Measurements from ENCODE around the gene ABCA9.

ABCA9 gene

DNA sequence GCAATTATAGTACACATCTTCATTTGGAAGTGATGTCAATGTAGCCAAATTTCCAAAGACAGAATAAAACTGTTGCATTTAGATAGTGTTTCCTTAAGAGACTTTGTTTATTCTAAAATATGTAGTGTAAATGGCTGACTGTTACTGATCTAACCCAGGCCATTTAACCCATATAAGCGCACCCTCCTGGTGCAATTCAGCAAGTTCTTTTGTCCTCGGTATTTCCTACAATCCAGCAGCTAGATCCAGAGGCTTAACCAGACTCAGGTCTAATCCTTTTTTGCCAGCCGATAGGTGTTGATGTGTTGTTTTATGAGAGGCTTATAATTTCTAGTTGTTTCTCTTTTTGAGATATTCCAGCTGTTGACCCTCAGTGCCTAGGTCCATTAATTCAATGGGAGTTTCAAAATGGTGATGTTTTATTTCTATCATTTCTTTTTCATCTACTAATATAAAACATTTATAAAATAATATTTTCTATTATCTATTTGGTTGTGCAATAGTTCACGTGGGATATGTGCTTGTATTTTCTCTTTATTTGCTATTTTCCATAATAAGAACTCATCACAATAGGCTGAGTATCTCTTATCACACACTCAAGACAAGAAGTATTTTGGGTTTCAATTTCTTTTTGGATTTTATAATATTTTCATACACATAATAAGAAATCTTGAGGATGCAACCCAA lies 14.5 kb downstream of the ABCA9 start:
- H3K27me3 ChIP-seq (ENCODE audit: control insufficient read depth, insufficient read depth, low read length) = no peaks in the 10 kb centered on the region
- no peak overlapping the region for H3K4me3 ChIP-seq (ENCODE audit: low read length)
- H3K27ac ChIP-seq (ENCODE audit: low read depth, low read length) = no peak overlapping the region
- no peaks in the 10 kb centered on the region for H3K36me3 ChIP-seq (ENCODE audit: control insufficient read depth, insufficient read depth, low read length)
- no peak overlapping the region for H3K9ac ChIP-seq (ENCODE audit: low read length)
- no peaks in the 10 kb centered on the region for H3K4me1 ChIP-seq (ENCODE audit: control insufficient read depth, insufficient read depth, low read length)

DNA sequence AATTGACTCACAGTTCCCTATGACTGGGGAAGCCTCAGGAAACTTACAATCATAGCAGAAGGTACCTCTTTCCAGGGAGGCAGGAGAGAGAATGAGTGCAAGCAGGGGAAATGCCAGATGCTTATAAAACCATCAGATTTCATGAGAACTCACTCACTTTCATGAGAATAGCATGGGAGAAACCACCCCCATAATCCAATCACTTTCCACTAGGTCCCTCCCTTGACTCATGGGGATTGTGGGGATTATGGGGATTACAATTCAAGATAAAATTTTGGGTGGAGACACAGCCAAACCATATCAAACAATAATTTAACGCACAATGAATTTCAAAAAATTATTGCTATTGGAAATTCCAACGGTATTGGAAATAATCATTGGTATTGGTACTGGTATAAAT lies 15.1 kb downstream of the ABCA9 start:
- Histone ChIP-seq H3K9ac (ENCODE audit: low read length) (no peak overlapping the region), H3K36me3 (ENCODE audit: control insufficient read depth, insufficient read depth, low read length) (no peaks in the 10 kb centered on the region), H3K27me3 (ENCODE audit: control insufficient read depth, insufficient read depth, low read length) (no peaks in the 10 kb centered on the region), H3K4me3 (ENCODE audit: low read length) (no peak overlapping the region), H3K27ac (ENCODE audit: low read depth, low read length) (no peak overlapping the region), H3K4me1 (ENCODE audit: control insufficient read depth, insufficient read depth, low read length) (no peaks in the 10 kb centered on the region)

DNA sequence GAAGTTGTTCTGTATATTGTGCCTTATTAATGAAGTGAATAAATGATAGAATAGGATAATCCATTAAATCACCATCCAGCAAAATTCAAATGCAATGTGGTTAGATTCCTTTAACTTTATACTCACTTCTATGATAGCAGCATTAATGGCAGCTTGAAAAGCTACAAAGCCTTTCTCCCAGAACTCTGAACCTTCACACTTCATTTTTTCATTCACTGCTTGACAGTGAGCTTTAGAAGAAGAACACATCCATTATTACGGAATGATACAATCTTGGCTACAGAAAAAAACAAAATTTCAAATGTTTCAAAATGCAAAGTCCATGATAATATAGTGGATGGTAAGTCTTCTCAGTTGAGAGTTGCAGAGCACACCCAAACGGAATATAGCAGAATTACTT lies 16.4 kb downstream of the ABCA9 start:
- no peak overlapping the region for H3K27ac ChIP-seq (ENCODE audit: low read depth, low read length)
- no peaks in the 10 kb centered on the region for H3K36me3 ChIP-seq (ENCODE audit: control insufficient read depth, insufficient read depth, low read length)
- H3K9ac ChIP-seq (ENCODE audit: low read length) = no peak overlapping the region
- H3K27me3 ChIP-seq (ENCODE audit: control insufficient read depth, insufficient read depth, low read length) = no peaks in the 10 kb centered on the region
- no peaks in the 10 kb centered on the region for H3K4me1 ChIP-seq (ENCODE audit: control insufficient read depth, insufficient read depth, low read length)
- H3K4me3 ChIP-seq (ENCODE audit: low read length) = no peak overlapping the region

DNA sequence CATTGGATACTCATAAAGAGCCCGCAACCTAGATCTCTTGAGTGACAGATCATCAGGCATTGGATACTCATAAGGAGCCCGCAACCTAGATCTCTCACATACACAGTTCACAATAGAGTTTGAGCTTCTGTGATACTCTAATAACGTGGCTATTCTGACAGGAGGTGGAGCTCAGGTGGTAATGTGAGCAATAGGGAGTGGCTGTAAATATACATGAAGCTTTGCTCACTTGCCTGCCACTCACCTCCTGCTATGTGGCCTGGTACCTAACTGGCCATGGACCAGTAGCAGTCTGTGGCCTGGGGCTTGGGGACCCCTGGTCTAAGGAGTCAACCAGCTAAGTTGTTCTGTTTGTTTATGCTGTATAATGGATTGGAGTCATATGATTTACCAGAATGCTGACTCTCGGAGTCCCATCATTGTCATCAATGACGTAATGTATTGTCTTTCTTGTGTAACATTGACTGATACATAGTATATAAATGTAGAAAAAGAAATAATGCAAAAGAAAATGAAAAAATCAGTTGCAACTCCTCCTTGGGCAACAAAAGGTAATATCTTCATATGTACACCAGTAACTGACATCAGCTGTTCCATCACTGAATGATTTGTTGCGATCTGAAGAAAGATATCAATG lies 17.5 kb downstream of the ABCA9 start:
- Histone ChIP-seq H3K27ac (ENCODE audit: low read depth, low read length) (no peak overlapping the region), H3K36me3 (ENCODE audit: control insufficient read depth, insufficient read depth, low read length) (no peaks in the 10 kb centered on the region), H3K27me3 (ENCODE audit: control insufficient read depth, insufficient read depth, low read length) (no peaks in the 10 kb centered on the region)

DNA sequence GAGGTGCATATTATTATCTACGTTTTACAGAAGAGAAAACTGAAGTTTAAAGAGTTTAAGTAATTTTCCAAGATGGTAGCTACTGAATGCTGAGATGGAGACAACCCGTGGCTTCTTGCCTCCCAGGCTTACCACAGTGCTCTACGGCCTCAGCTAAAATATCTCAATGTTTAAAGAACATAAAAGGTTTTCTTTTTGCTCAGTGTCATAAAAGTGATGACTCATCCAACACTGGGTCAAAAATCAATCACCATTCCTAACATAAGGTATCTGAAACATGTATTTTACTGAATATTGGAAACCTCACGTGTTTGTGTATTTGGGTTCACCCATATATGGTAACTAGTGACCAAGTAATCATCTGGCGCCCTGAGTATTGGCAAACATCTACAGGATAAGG lies 18.4 kb downstream of the ABCA9 start:
- no peak overlapping the region for H3K9ac ChIP-seq (ENCODE audit: low read length)
- no peaks in the 10 kb centered on the region for H3K4me1 ChIP-seq (ENCODE audit: control insufficient read depth, insufficient read depth, low read length)
- no peak overlapping the region for H3K4me3 ChIP-seq (ENCODE audit: low read length)
- H3K27ac ChIP-seq (ENCODE audit: low read depth, low read length) = no peak overlapping the region
- H3K27me3 ChIP-seq (ENCODE audit: control insufficient read depth, insufficient read depth, low read length) = no peaks in the 10 kb centered on the region
- H3K36me3 ChIP-seq (ENCODE audit: control insufficient read depth, insufficient read depth, low read length) = no peaks in the 10 kb centered on the region

More for the DNA sequence above, 17.5 kb downstream of the ABCA9 start:
- Histone ChIP-seq H3K4me3 (ENCODE audit: low read length) (no peak overlapping the region), H3K4me1 (ENCODE audit: control insufficient read depth, insufficient read depth, low read length) (no peaks in the 10 kb centered on the region), H3K9ac (ENCODE audit: low read length) (no peak overlapping the region)

DNA sequence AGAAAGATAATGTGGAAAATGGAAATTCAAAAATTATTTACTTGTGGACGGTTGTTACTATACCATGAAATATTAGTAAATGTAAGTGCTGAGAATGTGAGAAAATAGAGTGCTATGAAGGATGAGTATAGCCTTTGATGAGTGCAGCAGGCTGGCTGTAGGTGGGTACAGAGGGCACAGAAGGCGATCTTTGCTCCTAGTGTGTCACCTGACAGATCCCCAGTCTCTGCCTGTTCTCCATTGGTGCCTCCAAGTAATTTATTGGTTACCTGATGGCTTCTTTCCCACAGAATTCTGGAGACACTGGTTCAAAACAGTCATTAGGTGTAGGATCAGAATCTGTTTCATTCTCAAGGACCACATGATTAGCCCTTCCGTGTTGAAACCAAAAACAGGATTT lies 28.9 kb downstream of the ABCA9 start:
- Histone ChIP-seq H3K9ac (ENCODE audit: low read length) (no peak overlapping the region), H3K4me1 (ENCODE audit: control insufficient read depth, insufficient read depth, low read length) (no peaks in the 10 kb centered on the region), H3K27me3 (ENCODE audit: control insufficient read depth, insufficient read depth, low read length) (no peaks in the 10 kb centered on the region), H3K36me3 (ENCODE audit: control insufficient read depth, insufficient read depth, low read length) (no peaks in the 10 kb centered on the region), H3K27ac (ENCODE audit: low read depth, low read length) (no peak overlapping the region), H3K4me3 (ENCODE audit: low read length) (no peak overlapping the region)

DNA sequence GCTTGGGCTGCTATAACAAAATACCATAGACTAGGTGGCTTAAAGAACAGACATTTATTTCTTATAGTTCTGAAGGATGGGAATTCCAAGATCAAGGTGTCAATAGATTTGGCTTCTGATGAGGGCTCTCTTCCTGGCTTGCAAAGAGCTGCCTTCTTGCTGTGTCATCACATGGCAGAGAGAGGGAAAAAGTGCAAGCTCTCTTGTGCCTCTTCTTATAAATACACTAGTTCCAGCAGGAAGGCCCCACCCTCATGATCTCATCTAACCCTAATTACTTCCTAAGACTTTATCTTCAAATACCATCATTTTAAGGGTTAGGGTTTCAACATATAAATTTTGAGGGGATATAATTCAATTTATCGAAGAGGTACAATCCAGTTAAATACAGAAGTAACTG lies 30.6 kb downstream of the ABCA9 start:
- no peak overlapping the region for H3K4me3 ChIP-seq (ENCODE audit: low read length)
- H3K4me1 ChIP-seq (ENCODE audit: control insufficient read depth, insufficient read depth, low read length) = no peaks in the 10 kb centered on the region
- H3K9ac ChIP-seq (ENCODE audit: low read length) = no peak overlapping the region
- H3K27me3 ChIP-seq (ENCODE audit: control insufficient read depth, insufficient read depth, low read length) = no peaks in the 10 kb centered on the region
- no peak overlapping the region for H3K27ac ChIP-seq (ENCODE audit: low read depth, low read length)
- no peaks in the 10 kb centered on the region for H3K36me3 ChIP-seq (ENCODE audit: control insufficient read depth, insufficient read depth, low read length)

DNA sequence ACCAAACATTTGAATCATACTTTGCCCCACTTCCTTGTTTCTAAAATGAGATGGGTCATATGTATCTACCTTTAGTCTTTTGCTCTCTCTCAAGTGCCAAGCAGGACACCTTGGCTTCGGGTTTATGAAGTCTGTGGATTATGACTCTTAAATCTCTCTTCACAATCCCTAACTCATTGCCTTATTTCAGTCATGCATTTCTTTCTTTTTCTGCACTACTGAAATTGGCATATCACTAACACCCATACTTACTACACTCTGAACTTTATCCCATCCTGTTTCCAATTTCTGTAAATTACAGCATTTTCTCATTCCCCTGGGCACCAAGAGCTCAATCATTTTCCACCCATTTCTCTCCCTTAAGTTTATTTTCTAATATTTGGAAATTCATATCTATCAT lies 42.0 kb downstream of the ABCA9 start:
- no peaks in the 10 kb centered on the region for H3K36me3 ChIP-seq (ENCODE audit: control insufficient read depth, insufficient read depth, low read length)
- no peaks in the 10 kb centered on the region for H3K27me3 ChIP-seq (ENCODE audit: control insufficient read depth, insufficient read depth, low read length)
- H3K9ac ChIP-seq (ENCODE audit: low read length) = no peak overlapping the region
- H3K27ac ChIP-seq (ENCODE audit: low read depth, low read length) = no peak overlapping the region
- H3K4me1 ChIP-seq (ENCODE audit: control insufficient read depth, insufficient read depth, low read length) = no peaks in the 10 kb centered on the region
- H3K4me3 ChIP-seq (ENCODE audit: low read length) = no peak overlapping the region

DNA sequence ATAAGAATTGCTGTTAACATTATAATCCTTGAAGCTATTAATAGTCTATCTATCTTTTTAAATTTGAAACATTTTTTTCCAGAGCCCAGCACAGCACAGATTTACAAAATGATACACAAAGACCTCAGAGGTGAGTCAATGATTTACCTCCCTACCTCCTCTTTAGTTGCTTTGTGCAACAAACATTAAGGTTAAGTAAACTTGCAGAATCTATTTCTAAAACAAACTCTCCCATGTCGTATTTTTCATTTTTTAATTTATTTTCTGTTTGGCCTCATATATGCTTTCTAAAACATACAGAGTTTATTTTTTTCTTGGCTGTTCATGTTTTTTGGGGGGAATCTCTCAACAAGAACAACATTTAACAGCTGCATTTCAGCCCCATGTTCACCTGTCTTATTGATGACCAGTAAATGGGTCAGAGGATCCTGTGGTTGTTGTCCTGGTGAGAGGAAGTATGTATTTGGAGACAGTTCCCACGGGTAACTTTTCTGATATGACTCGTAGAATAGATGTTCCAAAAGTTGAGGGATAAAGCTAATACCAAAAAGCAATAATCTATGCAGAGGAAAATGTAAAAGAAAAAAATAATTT lies 42.6 kb downstream of the ABCA9 start:
- H3K27ac ChIP-seq (ENCODE audit: low read depth, low read length) = no peak overlapping the region
- H3K9ac ChIP-seq (ENCODE audit: low read length) = no peak overlapping the region
- H3K36me3 ChIP-seq (ENCODE audit: control insufficient read depth, insufficient read depth, low read length) = no peaks in the 10 kb centered on the region
- no peaks in the 10 kb centered on the region for H3K4me1 ChIP-seq (ENCODE audit: control insufficient read depth, insufficient read depth, low read length)
- H3K4me3 ChIP-seq (ENCODE audit: low read length) = no peak overlapping the region
- H3K27me3 ChIP-seq (ENCODE audit: control insufficient read depth, insufficient read depth, low read length) = no peaks in the 10 kb centered on the region

DNA sequence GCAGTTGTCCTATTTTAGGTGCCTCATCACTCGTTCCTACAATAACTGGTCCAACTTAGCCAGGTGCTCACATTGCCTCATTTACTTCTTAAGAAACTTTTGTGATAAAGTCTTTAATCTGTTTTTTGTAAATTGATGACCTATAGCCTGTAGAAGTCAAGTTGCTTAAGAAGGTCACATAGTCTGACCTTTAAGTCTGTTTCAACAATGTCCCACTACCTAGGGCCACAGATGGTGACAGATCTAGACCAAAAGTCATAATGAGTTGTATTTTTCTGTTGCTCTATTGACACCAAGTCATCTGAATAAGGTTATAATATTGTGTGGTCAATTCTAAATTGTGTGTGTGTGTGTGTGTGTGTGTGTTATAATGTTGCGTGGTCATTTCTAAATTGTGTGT lies 45.1 kb downstream of the ABCA9 start:
- no peaks in the 10 kb centered on the region for H3K27me3 ChIP-seq (ENCODE audit: control insufficient read depth, insufficient read depth, low read length)
- no peaks in the 10 kb centered on the region for H3K4me1 ChIP-seq (ENCODE audit: control insufficient read depth, insufficient read depth, low read length)
- no peak overlapping the region for H3K27ac ChIP-seq (ENCODE audit: low read depth, low read length)
- no peak overlapping the region for H3K9ac ChIP-seq (ENCODE audit: low read length)
- H3K4me3 ChIP-seq (ENCODE audit: low read length) = no peak overlapping the region
- no peaks in the 10 kb centered on the region for H3K36me3 ChIP-seq (ENCODE audit: control insufficient read depth, insufficient read depth, low read length)

DNA sequence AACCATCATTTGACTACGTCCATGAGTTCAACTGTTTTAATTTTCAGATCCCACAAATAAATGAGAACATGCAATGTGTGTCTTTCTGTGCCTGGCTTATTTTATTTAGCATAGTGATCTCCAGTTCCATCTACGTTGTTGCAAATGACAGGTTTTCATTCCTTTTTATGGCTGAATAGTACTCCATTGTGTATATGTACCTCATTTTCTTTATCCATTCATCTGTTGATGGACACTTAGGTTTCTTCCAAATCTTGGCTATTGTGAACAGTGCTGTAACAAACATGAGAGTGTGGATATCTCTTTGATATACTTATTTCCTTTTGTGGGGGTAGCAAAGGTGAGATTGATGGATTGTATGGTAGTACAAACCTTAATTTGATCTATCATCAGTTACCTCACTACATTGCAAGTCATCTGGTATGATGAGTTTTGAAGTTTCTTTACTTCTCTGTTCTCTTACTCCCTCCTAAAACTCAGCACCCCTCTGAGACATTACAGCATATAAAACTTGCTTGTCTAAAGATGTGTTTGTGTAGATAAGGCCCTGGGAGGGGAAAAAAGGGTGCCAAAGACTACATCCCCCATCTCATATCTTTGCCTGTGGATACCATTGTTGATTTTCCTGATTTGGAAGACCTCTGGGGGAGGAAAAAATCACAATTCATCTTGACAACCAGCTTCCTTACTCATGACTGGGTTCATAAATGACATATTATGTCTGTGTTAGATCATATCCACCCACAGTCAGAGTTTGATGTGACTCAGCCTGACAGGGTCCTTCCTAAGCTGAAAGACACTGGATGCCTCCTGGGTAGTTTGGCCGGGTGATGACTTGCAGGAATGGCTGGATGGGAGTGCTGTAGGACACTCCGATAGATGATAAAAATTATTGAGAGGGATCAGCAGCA lies 47.6 kb downstream of the ABCA9 start:
- Histone ChIP-seq H3K36me3 (ENCODE audit: control insufficient read depth, insufficient read depth, low read length) (no peaks in the 10 kb centered on the region), H3K27ac (ENCODE audit: low read depth, low read length) (no peak overlapping the region), H3K4me1 (ENCODE audit: control insufficient read depth, insufficient read depth, low read length) (no peaks in the 10 kb centered on the region), H3K4me3 (ENCODE audit: low read length) (no peak overlapping the region), H3K27me3 (ENCODE audit: control insufficient read depth, insufficient read depth, low read length) (no peaks in the 10 kb centered on the region), H3K9ac (ENCODE audit: low read length) (no peak overlapping the region)

DNA sequence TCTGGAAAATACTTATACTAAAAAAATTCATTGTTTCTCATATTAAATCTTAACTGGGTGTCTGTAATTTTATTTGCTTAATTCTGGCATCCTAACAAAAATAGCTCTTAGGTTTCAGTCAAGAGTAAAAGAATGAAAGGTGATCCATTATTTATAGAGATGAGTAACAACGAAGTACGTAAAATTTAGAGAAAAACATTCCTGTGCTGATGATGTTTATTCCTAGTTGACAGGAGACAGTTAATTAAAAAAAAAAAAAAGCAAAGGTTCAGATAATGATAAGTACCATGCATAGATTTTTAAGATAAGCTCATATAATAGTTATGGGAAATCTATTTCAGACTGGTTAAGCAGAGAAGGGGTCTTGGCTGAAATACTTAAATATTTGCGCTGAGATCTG lies 50.8 kb downstream of the ABCA9 start:
- Histone ChIP-seq H3K4me1 (ENCODE audit: control insufficient read depth, insufficient read depth, low read length) (no peaks in the 10 kb centered on the region), H3K27ac (ENCODE audit: low read depth, low read length) (no peak overlapping the region), H3K36me3 (ENCODE audit: control insufficient read depth, insufficient read depth, low read length) (no peaks in the 10 kb centered on the region)

More for the DNA sequence above, 50.8 kb downstream of the ABCA9 start:
- H3K4me3 ChIP-seq (ENCODE audit: low read length) = no peak overlapping the region
- H3K27me3 ChIP-seq (ENCODE audit: control insufficient read depth, insufficient read depth, low read length) = no peaks in the 10 kb centered on the region
- no peak overlapping the region for H3K9ac ChIP-seq (ENCODE audit: low read length)

Data from rectal smooth muscle tissue (tissue), 1 donor.